Coronary artery (tissue), 2 donors: ENCODE measurements around the gene PLEKHG4B.
A peak's percentile ranks its signal among the peaks of the same experiment; 100 is the strongest.
"Not testable (repeated sequence)": the region's sequence is repeated elsewhere in the genome, so short reads cannot be mapped to it uniquely, and the experiment has no call there.

Experiments
- DNase-seq: peaks from one replicate; pipeline ENCODE4 v3.0.0-alpha.2; 2017; ENCODE audit warnings: low spot score
- H3K27ac ChIP-seq, 2 donors: fragments of 200-600 bp; sonication (generic); one replicate each; pipeline ENCODE4 v1.5.1; 2016 to 2019
- H3K4me3 ChIP-seq: fragments of 200-600 bp; sonication (generic); 2 replicates; pipeline ENCODE4 v1.5.1; 2016; ENCODE audit warnings: mild to moderate bottlenecking, moderate library complexity
- CTCF ChIP-seq: fragments of 200-600 bp; sonication (generic); IDR thresholded peaks from one replicate; pipeline ENCODE4 v1.5.1; 2019; ENCODE audit warnings: antibody characterized with exemption

Gene PLEKHG4B

GRCh38 chr5:207599-207998 lies 115.6 kb downstream of the PLEKHG4B start:
- no peak overlapping the region for H3K4me3 ChIP-seq
- no peak for TF ChIP-seq CTCF
- H3K27ac ChIP-seq, result no peak overlapping the region
- no peak for DNase-seq

- no peak overlapping the region for H3K4me3 ChIP-seq
- no peak for TF ChIP-seq CTCF
- no peak for DNase-seq
- peak overlapping the region in 1 of 2 donors; percentile 11 for H3K27ac ChIP-seq
Measured at GRCh38 chr5:208449-209114, 116.6 kb downstream of the PLEKHG4B start.

- no peak for TF ChIP-seq CTCF
- H3K27ac ChIP-seq, result no peak overlapping the region
- no peak overlapping the region for H3K4me3 ChIP-seq
- no peak for DNase-seq
Measured at GRCh38 chr5:213803-214395, 121.9 kb downstream of the PLEKHG4B start.

GRCh38 chr5:215256-215655 lies 123.3 kb downstream of the PLEKHG4B start:
- not testable (repeated sequence) for DNase-seq, H3K4me3 ChIP-seq, H3K27ac ChIP-seq

GRCh38 chr5:216076-216475 lies 124.1 kb downstream of the PLEKHG4B start:
- not testable (repeated sequence) for H3K27ac ChIP-seq, DNase-seq, H3K4me3 ChIP-seq

- peak within 1 kb of the TSS; percentile 80 to 91 for H3K27ac ChIP-seq
- peak; percentile 94 for DNase-seq
- peak within 1 kb of the TSS; percentile 98 for H3K4me3 ChIP-seq
Measured at GRCh38 chr5:217494-218456, 125.8 kb downstream of the PLEKHG4B start, which contains the start of the genes CCDC127 and SDHA. TSS of gene CCDC127 (minus strand) at chr5:218153. CDS start at chr5:216849, 1,304 bp downstream. TSS of gene SDHA (plus strand) at chr5:218320. CDS start at chr5:218356, 36 bp downstream.

GRCh38 chr5:218457-219291 lies 126.7 kb downstream of the PLEKHG4B start:
- peak overlapping the region; percentile 80 to 91 for H3K27ac ChIP-seq
- H3K4me3 ChIP-seq, result peak overlapping the region; percentile 98
- DNase-seq, result no peak
- no peak for TF ChIP-seq CTCF

GRCh38 chr5:219460-219863 lies 127.5 kb downstream of the PLEKHG4B start:
- peak overlapping the region; percentile 98 for H3K4me3 ChIP-seq
- no peak for DNase-seq
- no peak for TF ChIP-seq CTCF
- H3K27ac ChIP-seq, result peak overlapping the region; percentile 80 to 91
